ENCODE results near the gene DNAL1.

DNA sequence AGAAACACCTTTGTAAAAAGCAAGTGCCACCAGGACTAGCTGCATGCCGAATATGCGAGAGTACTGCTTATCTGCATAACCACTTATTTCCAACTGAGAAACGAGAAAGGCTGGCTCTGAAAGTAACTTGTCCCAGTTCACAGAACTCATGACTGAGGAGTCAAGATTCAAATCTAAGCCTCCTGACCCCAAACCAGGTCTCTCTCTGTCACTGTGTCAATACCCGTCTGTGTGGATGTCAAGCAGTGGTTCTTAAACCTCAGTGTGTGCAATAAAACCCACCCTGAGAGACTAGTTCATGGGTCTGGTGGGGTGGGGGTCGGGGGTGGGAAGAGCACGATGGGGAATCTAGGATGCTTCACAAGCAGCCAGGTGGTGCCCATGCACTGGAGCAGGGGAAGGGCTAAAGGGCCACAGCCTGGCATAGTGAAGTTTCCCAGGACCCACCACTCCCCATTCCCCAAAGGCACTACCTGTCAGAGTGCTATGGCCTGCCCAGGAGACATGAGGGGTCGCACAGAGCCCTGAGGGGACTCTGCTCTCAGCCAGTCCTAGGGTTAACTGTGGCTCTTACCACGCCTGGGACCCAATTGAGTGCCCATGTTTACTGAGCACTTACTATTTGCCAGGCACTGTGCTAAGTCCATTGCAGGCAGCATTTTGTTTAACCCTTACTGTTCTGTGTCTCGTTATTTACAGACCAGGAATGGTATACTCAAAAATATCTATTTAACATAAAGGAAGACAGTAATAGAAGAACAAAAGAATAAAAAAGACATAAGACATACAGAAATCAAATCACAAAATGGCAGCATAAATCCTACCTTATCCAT, 102.8 kb downstream of the DNAL1 start:
- TF ChIP-seq POLR2A (conservative IDR thresholded peaks at IDR 0.05) = no peak
- no peak for TF ChIP-seq EP300 (IDR thresholded peaks at IDR 0.05; ENCODE audit: low read length)
- TF ChIP-seq, protein P1, sequence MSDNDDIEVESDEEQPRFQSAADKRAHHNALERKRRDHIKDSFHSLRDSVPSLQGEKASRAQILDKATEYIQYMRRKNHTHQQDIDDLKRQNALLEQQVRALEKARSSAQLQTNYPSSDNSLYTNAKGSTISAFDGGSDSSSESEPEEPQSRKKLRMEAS (CRISPR knock-in tag; IDR thresholded peaks at IDR 0.05) = no peak
- no peak for TF ChIP-seq ESRRA (IDR thresholded peaks at IDR 0.05; ENCODE audit: borderline replicate concordance, low read depth)
- TF ChIP-seq, protein P2, sequence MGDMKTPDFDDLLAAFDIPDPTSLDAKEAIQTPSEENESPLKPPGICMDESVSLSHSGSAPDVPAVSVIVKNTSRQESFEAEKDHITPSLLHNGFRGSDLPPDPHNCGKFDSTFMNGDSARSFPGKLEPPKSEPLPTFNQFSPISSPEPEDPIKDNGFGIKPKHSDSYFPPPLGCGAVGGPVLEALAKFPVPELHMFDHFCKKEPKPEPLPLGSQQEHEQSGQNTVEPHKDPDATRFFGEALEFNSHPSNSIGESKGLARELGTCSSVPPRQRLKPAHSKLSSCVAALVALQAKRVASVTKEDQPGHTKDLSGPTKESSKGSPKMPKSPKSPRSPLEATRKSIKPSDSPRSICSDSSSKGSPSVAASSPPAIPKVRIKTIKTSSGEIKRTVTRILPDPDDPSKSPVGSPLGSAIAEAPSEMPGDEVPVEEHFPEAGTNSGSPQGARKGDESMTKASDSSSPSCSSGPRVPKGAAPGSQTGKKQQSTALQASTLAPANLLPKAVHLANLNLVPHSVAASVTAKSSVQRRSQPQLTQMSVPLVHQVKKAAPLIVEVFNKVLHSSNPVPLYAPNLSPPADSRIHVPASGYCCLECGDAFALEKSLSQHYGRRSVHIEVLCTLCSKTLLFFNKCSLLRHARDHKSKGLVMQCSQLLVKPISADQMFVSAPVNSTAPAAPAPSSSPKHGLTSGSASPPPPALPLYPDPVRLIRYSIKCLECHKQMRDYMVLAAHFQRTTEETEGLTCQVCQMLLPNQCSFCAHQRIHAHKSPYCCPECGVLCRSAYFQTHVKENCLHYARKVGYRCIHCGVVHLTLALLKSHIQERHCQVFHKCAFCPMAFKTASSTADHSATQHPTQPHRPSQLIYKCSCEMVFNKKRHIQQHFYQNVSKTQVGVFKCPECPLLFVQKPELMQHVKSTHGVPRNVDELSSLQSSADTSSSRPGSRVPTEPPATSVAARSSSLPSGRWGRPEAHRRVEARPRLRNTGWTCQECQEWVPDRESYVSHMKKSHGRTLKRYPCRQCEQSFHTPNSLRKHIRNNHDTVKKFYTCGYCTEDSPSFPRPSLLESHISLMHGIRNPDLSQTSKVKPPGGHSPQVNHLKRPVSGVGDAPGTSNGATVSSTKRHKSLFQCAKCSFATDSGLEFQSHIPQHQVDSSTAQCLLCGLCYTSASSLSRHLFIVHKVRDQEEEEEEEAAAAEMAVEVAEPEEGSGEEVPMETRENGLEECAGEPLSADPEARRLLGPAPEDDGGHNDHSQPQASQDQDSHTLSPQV (IDR thresholded peaks at IDR 0.05) = no peak
- TF ChIP-seq, protein P3, sequence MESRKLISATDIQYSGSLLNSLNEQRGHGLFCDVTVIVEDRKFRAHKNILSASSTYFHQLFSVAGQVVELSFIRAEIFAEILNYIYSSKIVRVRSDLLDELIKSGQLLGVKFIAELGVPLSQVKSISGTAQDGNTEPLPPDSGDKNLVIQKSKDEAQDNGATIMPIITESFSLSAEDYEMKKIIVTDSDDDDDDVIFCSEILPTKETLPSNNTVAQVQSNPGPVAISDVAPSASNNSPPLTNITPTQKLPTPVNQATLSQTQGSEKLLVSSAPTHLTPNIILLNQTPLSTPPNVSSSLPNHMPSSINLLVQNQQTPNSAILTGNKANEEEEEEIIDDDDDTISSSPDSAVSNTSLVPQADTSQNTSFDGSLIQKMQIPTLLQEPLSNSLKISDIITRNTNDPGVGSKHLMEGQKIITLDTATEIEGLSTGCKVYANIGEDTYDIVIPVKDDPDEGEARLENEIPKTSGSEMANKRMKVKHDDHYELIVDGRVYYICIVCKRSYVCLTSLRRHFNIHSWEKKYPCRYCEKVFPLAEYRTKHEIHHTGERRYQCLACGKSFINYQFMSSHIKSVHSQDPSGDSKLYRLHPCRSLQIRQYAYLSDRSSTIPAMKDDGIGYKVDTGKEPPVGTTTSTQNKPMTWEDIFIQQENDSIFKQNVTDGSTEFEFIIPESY (CRISPR knock-in tag; IDR thresholded peaks at IDR 0.05) = no peak
- no peak for TF ChIP-seq ZNF232 (CRISPR knock-in tag; IDR thresholded peaks at IDR 0.05)
- TF ChIP-seq, protein P4, sequence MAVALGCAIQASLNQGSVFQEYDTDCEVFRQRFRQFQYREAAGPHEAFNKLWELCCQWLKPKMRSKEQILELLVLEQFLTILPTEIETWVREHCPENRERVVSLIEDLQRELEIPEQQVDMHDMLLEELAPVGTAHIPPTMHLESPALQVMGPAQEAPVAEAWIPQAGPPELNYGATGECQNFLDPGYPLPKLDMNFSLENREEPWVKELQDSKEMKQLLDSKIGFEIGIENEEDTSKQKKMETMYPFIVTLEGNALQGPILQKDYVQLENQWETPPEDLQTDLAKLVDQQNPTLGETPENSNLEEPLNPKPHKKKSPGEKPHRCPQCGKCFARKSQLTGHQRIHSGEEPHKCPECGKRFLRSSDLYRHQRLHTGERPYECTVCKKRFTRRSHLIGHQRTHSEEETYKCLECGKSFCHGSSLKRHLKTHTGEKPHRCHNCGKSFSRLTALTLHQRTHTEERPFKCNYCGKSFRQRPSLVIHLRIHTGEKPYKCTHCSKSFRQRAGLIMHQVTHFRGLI (CRISPR knock-in tag; IDR thresholded peaks at IDR 0.05) = no peak

Measured in K562 (cell line).